Measurements from ENCODE around the gene ITGB6.

GRCh38 chr2:160104115-160104514 lies 96.0 kb downstream of the ITGB6 start:
- TF ChIP-seq POLR2AphosphoS5 (IDR thresholded peaks at IDR 0.05; ENCODE audit: low read depth, low read length) (no peak), POLR2A (IDR thresholded peaks at IDR 0.05; ENCODE audit: low read depth, low read length) (no peak)
